Measurements from ENCODE around the gene MEIS2.

MEIS2 gene

DNA sequence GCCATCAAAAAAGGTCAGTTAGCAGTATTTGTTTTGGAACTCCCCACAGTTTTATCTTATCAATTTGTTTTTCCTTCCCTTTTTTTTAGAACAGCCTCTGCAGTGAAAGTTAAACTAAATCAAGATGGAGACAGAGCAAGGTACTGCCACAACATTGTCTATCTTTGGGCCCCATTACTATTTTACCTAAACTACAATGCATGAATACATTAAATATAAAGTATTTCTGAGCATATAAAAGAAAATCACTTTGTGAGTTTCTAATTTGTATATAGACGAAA, 139.5 kb downstream of the MEIS2 start:
- ATAC-seq (replicated peaks; ENCODE audit: extremely low read depth, poor library complexity, severe bottlenecking), result no peak
- Mint-ChIP-seq H3K4me1 (no peaks in the 10 kb centered on the region), H3K27ac (ENCODE audit: low read depth) (no peak overlapping the region), H3K27me3 (no peaks in the 10 kb centered on the region), H3K36me3 (ENCODE audit: insufficient read depth) (no peaks in the 10 kb centered on the region), H3K9me3 (no peaks in the 10 kb centered on the region), H3K4me3 (no peak overlapping the region)
- DNase-seq (ENCODE audit: low spot score in 2 of 2), result no peak

DNA sequence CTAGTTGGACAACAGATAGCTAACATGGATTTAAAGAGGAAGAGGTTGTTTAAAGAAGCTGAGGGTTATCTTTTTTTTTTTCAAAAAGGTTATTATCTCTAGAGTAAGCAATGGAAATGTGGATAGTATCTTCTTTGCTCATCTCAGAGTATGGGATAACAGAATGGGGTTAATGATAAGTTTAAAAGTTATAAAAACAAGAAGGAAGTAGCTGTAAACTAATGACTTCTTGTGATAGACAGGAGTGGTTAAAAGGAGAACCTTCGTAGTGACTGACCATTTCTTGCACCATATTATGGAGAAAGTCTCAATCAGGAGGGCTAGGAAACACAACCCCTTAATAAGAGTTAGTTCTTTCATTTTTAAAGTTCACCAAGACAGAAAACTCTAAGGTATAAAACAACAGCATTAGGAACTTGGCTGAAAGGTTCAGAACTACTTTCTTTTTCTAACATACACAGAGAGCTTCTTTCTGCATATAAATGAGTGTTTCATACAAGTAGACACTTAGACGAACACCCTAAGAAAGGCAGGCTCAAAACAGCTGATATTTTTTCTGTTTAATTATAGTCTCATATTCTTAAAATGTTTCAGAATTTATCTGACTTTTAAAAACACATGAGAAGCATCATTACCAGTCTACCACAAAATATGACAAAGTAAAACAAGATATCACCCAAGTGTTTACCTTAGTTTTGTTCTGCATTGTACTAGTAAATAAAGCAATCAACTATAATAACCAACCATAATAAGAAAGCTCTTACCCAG, 140.0 kb downstream of the MEIS2 start:
- no peaks in the 10 kb centered on the region for H3K9me3 Mint-ChIP-seq
- no peaks in the 10 kb centered on the region for H3K36me3 Mint-ChIP-seq (ENCODE audit: insufficient read depth)
- H3K27ac Mint-ChIP-seq (ENCODE audit: low read depth), result no peak overlapping the region
- no peak for ATAC-seq (replicated peaks; ENCODE audit: extremely low read depth, poor library complexity, severe bottlenecking)
- H3K4me3 Mint-ChIP-seq, result no peak overlapping the region
- no peaks in the 10 kb centered on the region for H3K27me3 Mint-ChIP-seq
- DNase-seq (ENCODE audit: low spot score in 2 of 2), result no peak
- no peaks in the 10 kb centered on the region for H3K4me1 Mint-ChIP-seq

DNA sequence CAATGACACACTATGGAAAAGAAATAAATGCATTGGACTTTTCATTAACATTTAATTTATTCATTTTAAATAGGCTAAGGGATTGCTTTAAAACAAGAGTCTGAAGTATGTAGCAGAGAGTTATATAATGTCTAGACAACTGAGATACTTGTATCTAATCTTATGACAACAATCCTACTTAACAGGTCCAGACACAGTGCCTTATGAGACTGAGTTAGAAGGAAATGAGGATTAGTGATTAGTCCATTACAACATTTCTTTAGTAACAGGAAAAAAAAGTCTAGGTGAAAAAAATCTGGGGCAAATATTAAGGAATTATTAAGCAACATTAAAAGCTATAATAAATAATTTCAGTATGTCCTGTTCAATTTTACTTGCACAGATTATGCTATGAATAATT, 140.6 kb downstream of the MEIS2 start:
- DNase-seq (ENCODE audit: low spot score in 2 of 2), result no peak
- no peak for ATAC-seq (replicated peaks; ENCODE audit: extremely low read depth, poor library complexity, severe bottlenecking)
- Mint-ChIP-seq H3K27ac (ENCODE audit: low read depth) (no peak overlapping the region), H3K36me3 (ENCODE audit: insufficient read depth) (no peaks in the 10 kb centered on the region), H3K4me3 (no peak overlapping the region), H3K9me3 (no peaks in the 10 kb centered on the region), H3K4me1 (no peaks in the 10 kb centered on the region), H3K27me3 (no peaks in the 10 kb centered on the region)

DNA sequence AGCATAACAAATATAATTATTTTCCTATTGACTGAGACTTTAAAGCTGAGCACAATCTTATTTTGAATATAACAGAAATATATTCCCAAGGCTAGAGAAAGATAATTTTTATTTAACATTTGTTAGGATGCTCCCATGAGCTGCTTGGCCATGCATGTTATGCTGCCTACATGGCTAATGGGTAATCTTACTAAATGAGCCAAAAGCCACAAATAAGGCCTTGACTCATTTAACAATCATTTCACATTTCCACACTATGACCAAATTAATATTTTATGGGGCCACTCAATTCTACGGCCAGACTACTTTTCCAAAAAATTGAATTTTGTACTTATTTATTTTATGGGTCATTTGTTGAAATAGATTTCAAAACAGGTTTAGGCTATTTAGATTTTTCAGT, 141.7 kb downstream of the MEIS2 start:
- Mint-ChIP-seq H3K27me3 (no peaks in the 10 kb centered on the region), H3K9me3 (no peaks in the 10 kb centered on the region), H3K4me1 (no peaks in the 10 kb centered on the region), H3K27ac (ENCODE audit: low read depth) (no peak overlapping the region), H3K4me3 (no peak overlapping the region), H3K36me3 (ENCODE audit: insufficient read depth) (no peaks in the 10 kb centered on the region)
- DNase-seq (ENCODE audit: low spot score in 2 of 2) (no peak), ATAC-seq (replicated peaks; ENCODE audit: extremely low read depth, poor library complexity, severe bottlenecking) (no peak)

DNA sequence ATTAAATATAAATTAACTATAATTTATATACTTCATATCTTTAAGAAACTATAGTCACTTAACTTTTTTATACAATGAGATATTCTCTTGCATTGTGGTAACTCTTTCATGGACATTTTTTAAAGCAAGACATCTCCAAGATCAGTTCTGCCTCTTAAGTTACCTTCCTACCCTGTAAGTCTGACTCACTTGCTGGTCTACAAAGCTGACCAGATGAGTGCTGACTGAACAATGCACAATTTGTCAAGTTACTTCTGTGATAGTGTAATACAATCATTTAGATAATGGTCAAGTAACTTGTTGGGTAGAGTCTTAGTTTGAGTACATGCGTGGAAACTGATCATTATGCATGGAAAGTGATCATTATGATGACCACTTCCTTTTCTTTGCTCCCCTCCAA, 145.9 kb downstream of the MEIS2 start:
- Mint-ChIP-seq H3K27ac (ENCODE audit: low read depth) (no peak overlapping the region), H3K27me3 (no peaks in the 10 kb centered on the region), H3K9me3 (no peaks in the 10 kb centered on the region), H3K36me3 (ENCODE audit: insufficient read depth) (no peaks in the 10 kb centered on the region), H3K4me1 (no peaks in the 10 kb centered on the region), H3K4me3 (no peak overlapping the region)
- ATAC-seq (replicated peaks; ENCODE audit: extremely low read depth, poor library complexity, severe bottlenecking) (no peak), DNase-seq (ENCODE audit: low spot score in 2 of 2) (no peak)

DNA sequence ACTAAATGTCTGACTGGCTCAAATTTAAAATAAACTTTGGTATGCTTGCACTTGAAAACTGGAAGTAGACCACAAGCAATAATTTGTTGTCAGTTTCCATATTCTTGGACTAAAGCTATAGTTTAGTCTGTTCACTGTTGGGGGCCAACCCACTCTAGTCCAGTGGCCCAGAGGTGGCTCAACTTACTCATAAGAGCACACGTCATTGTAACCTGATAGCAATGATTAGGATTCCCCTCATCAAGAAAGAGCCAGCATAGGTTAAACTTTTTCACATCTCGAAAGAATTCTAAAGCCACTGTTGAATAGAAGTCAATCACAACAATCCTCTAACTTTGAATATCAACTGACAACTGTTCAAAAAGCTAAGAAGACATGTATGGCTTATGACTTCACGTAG, 147.0 kb downstream of the MEIS2 start:
- no peak for DNase-seq (ENCODE audit: low spot score in 2 of 2)
- no peaks in the 10 kb centered on the region for H3K36me3 Mint-ChIP-seq (ENCODE audit: insufficient read depth)

DNA sequence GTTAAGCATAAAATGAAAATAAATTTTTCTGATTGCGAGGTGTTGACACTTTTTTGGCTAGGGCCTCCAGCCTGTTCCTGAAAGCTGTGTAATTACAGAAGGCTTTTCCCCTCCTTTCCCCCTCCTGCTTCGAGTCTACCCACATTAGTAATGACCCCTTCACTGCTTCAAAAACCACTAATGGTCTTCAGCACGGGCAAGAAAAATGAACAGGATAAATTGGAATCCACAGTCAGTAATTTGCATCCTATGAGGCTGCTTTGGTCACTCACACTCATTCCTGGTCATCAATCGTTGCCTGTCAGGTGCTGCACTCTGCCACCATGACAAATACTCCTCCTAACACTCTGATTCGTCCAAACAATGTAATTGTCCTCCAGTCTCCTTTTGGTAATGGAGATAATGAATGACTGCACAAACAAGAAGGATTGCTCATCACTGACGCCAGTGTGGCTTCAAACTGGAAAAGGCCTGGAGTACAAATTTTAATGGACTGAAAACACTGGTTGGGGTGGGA, 148.6 kb downstream of the MEIS2 start:
- ATAC-seq (replicated peaks; ENCODE audit: extremely low read depth, poor library complexity, severe bottlenecking) (no peak), DNase-seq (ENCODE audit: low spot score in 2 of 2) (no peak)
- no peaks in the 10 kb centered on the region for H3K27me3 Mint-ChIP-seq
- H3K36me3 Mint-ChIP-seq (ENCODE audit: insufficient read depth), result no peaks in the 10 kb centered on the region
- H3K9me3 Mint-ChIP-seq, result no peaks in the 10 kb centered on the region
- H3K4me3 Mint-ChIP-seq, result no peak overlapping the region
- no peaks in the 10 kb centered on the region for H3K4me1 Mint-ChIP-seq
- no peak overlapping the region for H3K27ac Mint-ChIP-seq (ENCODE audit: low read depth)

More for the DNA sequence above, 147.0 kb downstream of the MEIS2 start:
- ATAC-seq (replicated peaks; ENCODE audit: extremely low read depth, poor library complexity, severe bottlenecking), result no peak
- Mint-ChIP-seq H3K9me3 (no peaks in the 10 kb centered on the region), H3K27me3 (no peaks in the 10 kb centered on the region), H3K4me3 (no peak overlapping the region), H3K4me1 (no peaks in the 10 kb centered on the region), H3K27ac (ENCODE audit: low read depth) (no peak overlapping the region)

DNA sequence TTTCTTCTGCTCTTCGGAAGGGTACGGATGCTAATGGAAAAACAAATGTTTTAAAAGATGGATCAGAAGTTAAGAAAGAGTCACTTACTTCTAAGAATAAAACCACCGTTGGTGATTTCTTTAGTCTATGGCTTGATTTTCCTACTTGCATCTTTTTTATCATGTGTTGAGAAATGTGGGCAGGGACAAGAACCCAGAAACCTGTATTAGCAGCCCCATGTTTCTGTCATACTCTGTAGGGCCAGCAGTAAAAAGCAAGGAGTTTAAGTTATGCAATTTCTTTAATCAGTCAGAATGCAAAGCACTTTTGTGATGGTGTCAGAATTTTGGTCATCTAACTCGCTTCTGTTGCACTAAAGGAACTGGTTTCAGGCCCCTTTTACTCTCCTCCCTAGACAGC, 150.0 kb downstream of the MEIS2 start:
- H3K27me3 Mint-ChIP-seq, result no peaks in the 10 kb centered on the region

DNA sequence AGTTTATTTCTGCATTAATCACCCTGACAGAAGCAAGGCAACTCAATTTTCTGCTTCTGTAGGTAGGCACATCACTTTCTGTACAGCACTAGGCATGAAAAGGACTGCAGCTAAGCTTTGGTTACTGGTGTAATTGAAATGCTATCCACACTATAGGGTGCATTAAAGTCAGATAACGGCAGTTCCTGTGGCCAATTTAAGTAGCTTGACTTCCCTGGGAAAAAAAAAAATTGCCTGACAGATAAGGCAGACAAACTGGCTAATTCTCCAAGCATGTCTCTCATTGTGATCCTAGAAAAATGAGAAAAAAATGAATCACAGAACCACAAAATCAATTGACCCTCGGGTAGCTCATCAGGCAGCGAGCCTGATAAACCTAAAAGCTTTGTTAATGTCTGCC, 151.4 kb downstream of the MEIS2 start:
- Mint-ChIP-seq H3K4me1 (no peaks in the 10 kb centered on the region), H3K27me3 (peaks cover 13% of the 10 kb centered on the region), H3K27ac (ENCODE audit: low read depth) (no peak overlapping the region), H3K36me3 (ENCODE audit: insufficient read depth) (no peaks in the 10 kb centered on the region), H3K4me3 (no peak overlapping the region), H3K9me3 (no peaks in the 10 kb centered on the region)
- ATAC-seq (replicated peaks; ENCODE audit: extremely low read depth, poor library complexity, severe bottlenecking) (no peak), DNase-seq (ENCODE audit: low spot score in 2 of 2) (no peak)

More for the DNA sequence above, 150.0 kb downstream of the MEIS2 start:
- ATAC-seq (replicated peaks; ENCODE audit: extremely low read depth, poor library complexity, severe bottlenecking), result no peak
- no peak for DNase-seq (ENCODE audit: low spot score in 2 of 2)
- Mint-ChIP-seq H3K9me3 (no peaks in the 10 kb centered on the region), H3K36me3 (ENCODE audit: insufficient read depth) (no peaks in the 10 kb centered on the region), H3K4me1 (no peaks in the 10 kb centered on the region), H3K4me3 (no peak overlapping the region), H3K27ac (ENCODE audit: low read depth) (no peak overlapping the region)

DNA sequence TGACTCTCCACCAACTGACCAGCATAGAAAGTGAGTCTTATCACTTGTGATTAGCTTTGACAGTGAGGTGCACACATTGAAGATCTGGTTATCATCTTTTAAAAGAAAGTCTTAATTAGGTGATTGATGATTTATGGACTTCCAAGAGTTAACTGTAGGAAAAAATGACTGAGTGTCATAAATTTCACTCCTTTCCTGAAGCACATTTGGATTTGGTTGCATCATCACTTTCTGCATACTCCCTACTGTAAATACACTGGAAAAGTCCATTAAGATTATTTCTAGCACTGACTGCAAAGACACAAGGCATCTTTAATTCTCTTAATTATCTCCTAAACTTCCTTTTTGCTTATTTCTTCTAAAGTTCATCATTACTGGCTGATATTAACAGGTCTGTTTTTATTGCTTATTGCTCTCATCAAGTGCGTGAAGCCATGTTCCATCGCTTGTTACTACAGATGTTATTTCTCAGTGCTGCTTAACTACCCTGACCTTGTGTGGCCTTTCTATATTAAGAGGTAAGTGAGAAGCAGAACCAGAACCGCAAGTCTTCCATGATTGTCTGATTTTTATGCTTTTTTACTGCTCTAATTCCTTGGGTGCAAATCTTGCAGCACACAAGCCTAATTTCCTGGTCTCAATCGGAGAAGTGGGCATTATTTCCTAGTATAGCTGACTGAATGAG, 153.2 kb downstream of the MEIS2 start:
- Mint-ChIP-seq H3K27ac (ENCODE audit: low read depth) (no peak overlapping the region), H3K4me1 (no peaks in the 10 kb centered on the region), H3K4me3 (no peak overlapping the region), H3K9me3 (no peaks in the 10 kb centered on the region), H3K27me3 (peaks cover 13% of the 10 kb centered on the region), H3K36me3 (ENCODE audit: insufficient read depth) (no peaks in the 10 kb centered on the region)
- DNase-seq (ENCODE audit: low spot score in 2 of 2) (no peak), ATAC-seq (replicated peaks; ENCODE audit: extremely low read depth, poor library complexity, severe bottlenecking) (no peak)

DNA sequence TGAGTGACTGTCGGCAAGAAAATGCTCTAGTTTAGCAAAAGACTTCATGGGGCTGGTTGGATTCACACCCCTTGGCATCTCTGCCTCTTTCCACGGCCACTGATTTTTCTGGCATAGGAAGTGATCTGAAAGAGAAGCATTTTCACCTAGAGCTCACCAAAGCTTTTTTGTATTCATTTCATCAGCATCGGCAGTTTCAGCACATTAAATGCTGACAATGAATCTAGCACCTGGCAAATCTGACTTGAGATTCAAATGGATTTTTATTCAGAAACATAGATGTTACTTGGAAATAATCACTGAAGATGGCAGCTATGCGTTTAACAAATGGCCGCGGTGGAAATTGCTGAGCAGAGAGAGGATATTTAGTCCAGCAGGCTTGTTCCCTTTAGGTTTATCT, 155.9 kb downstream of the MEIS2 start:
- no peak for DNase-seq (ENCODE audit: low spot score in 2 of 2)
- Mint-ChIP-seq H3K9me3 (no peaks in the 10 kb centered on the region), H3K4me1 (no peaks in the 10 kb centered on the region), H3K27ac (ENCODE audit: low read depth) (no peak overlapping the region), H3K4me3 (no peak overlapping the region), H3K36me3 (ENCODE audit: insufficient read depth) (no peaks in the 10 kb centered on the region), H3K27me3 (peaks cover 13% of the 10 kb centered on the region)
- ATAC-seq (replicated peaks; ENCODE audit: extremely low read depth, poor library complexity, severe bottlenecking), result no peak

DNA sequence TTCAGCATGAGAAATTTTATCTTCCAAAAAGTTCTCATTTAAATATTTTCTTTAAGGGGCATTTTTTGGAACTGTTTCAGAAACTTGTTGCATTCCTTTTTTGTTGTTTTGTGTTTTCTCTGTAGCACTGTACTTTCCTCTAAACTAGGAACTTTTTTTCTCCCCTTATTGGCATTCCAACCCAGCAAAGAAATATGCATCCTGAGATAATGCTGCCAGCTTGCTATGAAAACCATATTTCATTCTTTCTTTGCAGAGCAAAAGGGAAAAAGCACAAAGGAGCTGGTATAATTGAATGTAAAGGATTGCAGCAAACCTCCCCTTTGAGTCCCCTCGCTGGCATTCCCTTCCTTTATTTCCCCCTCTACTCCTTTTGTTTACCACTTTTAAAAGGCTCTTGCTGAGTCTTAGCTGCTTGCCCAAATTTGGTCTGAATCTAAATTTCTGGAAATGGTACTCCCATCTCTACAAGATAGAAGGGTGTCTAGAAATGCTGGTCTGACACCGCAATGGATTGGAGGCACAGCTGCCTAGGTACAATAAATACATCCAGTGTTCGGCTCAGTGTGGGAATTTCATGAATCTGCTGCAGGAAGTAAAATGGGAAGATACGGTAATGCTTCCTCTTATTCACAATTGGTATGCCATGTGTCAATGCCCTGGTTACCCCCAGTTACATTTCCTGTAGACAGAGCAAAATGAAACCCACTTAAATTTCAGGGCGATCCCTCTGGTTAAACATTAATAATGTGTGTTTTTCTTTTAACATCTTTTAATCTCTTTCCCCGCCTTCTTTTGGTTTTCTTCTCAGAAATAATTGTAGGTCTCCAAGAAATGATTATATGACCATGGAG, 156.6 kb downstream of the MEIS2 start:
- DNase-seq (ENCODE audit: low spot score in 2 of 2), result no peak
- H3K27me3 Mint-ChIP-seq, result peaks cover 13% of the 10 kb centered on the region
- no peak overlapping the region for H3K27ac Mint-ChIP-seq (ENCODE audit: low read depth)
- no peak for ATAC-seq (replicated peaks; ENCODE audit: extremely low read depth, poor library complexity, severe bottlenecking)
- no peak overlapping the region for H3K4me3 Mint-ChIP-seq
- H3K4me1 Mint-ChIP-seq, result no peaks in the 10 kb centered on the region
- H3K9me3 Mint-ChIP-seq, result peaks cover 5% of the 10 kb centered on the region
- H3K36me3 Mint-ChIP-seq (ENCODE audit: insufficient read depth), result no peaks in the 10 kb centered on the region

Data from central memory CD8-positive, alpha-beta T cell (primary cell).